ENCODE measurements around the gene DAZAP1.

DAZAP1 gene

DNA sequence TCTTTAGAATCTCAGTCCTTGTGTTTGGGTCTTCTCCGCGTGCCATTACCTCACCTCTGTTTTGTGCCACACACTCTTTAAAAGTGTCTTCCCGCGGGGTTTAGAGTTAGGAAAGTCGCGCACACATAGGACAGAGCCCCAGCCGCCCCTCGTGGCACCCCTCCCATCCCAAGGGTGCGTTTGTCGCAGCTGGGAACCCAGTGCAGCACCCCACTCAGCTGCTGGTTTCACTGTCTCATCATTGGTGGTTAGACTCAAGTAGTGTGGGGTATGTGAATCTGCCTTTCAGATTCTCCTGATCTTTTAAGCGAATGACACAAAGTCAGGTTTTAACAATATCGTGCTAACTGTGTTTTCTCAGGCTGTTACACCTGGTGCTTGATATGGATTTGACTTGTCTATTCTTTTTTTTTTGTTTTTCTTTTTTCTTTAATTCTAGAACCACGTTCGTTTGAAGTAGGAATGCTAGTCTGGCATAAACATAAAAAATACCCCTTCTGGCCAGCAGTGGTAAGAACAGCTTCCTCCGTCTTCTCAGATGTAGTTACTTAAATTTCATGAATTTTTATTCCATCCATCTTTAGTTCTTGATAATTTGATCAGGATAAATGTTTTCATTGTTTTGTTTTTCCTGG, 43.2 kb upstream of the DAZAP1 start:
- TF ChIP-seq ZFP30 (CRISPR knock-in tag; IDR thresholded peaks at IDR 0.05) = no peak
- no peak for ATAC-seq

DNA sequence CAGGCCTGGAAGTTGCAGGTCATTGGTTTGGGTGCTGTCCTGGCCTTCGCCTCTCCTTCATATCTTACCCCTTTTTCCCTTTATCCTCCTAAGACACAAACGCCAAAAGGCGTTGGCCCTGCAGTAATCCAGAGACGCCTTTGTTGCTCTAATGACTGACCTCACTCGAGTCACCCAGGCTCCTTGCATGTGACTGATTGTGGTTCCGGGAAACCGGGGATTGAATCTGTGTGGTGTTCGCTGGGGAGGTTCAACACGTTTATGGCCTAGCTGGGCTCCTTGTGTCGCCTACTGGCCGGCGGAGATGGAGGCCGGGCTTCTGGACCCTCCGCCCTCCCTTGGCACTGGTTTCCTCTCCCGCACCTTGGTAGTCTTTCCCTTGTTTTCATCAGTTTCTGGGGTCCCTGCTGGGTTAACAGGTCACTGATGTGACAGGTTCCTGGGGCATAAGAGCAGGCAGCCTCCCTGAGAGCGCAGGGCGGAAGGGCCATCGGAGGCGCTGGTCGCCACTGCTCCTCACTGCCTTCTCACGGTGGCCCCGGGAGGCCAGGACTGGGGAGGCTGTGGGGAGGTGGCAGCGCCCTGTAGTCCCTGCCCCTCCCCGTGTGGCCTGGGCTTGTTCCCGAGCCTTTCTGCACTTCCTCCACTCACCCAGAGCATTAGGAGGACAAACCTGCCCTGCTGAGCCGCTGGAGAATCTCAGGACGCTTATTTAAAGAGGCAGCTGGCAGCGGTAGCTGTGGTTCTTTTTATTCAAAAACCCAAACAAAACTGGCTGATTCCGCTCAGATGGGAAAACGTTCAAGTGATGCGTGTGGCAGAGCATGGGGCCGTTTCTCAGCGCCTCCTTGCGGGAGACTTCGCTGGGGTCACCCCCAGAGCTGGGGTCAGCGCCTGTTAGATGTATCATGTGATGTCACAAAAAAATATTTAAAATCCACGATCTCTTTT, 41.8 kb upstream of the DAZAP1 start:
- TF ChIP-seq RARB (CRISPR knock-in tag; IDR thresholded peaks at IDR 0.05) (no peak), GLIS3 (CRISPR knock-in tag; IDR thresholded peaks at IDR 0.05) (no peak), TOX (CRISPR knock-in tag; IDR thresholded peaks at IDR 0.05; ENCODE audit: borderline replicate concordance) (no peak), PATZ1 (CRISPR knock-in tag; IDR thresholded peaks at IDR 0.05; ENCODE audit: borderline replicate concordance) (no peak), ZNF565 (CRISPR knock-in tag; conservative IDR thresholded peaks at IDR 0.05; ENCODE audit: low read depth) (no peak)
- TF ChIP-seq, protein P1, sequence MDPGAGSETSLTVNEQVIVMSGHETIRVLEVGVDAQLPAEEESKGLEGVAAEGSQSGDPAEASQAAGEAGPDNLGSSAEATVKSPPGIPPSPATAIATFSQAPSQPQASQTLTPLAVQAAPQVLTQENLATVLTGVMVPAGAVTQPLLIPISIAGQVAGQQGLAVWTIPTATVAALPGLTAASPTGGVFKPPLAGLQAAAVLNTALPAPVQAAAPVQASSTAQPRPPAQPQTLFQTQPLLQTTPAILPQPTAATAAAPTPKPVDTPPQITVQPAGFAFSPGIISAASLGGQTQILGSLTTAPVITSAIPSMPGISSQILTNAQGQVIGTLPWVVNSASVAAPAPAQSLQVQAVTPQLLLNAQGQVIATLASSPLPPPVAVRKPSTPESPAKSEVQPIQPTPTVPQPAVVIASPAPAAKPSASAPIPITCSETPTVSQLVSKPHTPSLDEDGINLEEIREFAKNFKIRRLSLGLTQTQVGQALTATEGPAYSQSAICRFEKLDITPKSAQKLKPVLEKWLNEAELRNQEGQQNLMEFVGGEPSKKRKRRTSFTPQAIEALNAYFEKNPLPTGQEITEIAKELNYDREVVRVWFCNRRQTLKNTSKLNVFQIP (CRISPR knock-in tag; IDR thresholded peaks at IDR 0.05; ENCODE audit: borderline replicate concordance, low read depth) = no peak
- no peak for ATAC-seq

- TF ChIP-seq PATZ1 (CRISPR knock-in tag; IDR thresholded peaks at IDR 0.05; ENCODE audit: borderline replicate concordance) (no peak), TOX (CRISPR knock-in tag; IDR thresholded peaks at IDR 0.05; ENCODE audit: borderline replicate concordance) (no peak), ZNF565 (CRISPR knock-in tag; conservative IDR thresholded peaks at IDR 0.05; ENCODE audit: low read depth) (no peak), GLIS3 (CRISPR knock-in tag; IDR thresholded peaks at IDR 0.05) (no peak), RARB (CRISPR knock-in tag; IDR thresholded peaks at IDR 0.05) (no peak), ZNF8 (CRISPR knock-in tag; IDR thresholded peaks at IDR 0.05) (no peak)
- TF ChIP-seq, protein P2, sequence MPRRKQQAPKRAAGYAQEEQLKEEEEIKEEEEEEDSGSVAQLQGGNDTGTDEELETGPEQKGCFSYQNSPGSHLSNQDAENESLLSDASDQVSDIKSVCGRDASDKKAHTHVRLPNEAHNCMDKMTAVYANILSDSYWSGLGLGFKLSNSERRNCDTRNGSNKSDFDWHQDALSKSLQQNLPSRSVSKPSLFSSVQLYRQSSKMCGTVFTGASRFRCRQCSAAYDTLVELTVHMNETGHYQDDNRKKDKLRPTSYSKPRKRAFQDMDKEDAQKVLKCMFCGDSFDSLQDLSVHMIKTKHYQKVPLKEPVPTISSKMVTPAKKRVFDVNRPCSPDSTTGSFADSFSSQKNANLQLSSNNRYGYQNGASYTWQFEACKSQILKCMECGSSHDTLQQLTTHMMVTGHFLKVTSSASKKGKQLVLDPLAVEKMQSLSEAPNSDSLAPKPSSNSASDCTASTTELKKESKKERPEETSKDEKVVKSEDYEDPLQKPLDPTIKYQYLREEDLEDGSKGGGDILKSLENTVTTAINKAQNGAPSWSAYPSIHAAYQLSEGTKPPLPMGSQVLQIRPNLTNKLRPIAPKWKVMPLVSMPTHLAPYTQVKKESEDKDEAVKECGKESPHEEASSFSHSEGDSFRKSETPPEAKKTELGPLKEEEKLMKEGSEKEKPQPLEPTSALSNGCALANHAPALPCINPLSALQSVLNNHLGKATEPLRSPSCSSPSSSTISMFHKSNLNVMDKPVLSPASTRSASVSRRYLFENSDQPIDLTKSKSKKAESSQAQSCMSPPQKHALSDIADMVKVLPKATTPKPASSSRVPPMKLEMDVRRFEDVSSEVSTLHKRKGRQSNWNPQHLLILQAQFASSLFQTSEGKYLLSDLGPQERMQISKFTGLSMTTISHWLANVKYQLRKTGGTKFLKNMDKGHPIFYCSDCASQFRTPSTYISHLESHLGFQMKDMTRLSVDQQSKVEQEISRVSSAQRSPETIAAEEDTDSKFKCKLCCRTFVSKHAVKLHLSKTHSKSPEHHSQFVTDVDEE (CRISPR knock-in tag; IDR thresholded peaks at IDR 0.05) = no peak
- no peak for ATAC-seq
Observed at GRCh38 chr19:1366296-1366695, 41.1 kb upstream of the DAZAP1 start.

- no peak for ATAC-seq
- TF ChIP-seq BACH2 (CRISPR knock-in tag; IDR thresholded peaks at IDR 0.05; ENCODE audit: borderline replicate concordance) (no peak), ZFP30 (CRISPR knock-in tag; IDR thresholded peaks at IDR 0.05) (no peak), ZFP3 (CRISPR knock-in tag; IDR thresholded peaks at IDR 0.05) (no peak), TOX (CRISPR knock-in tag; IDR thresholded peaks at IDR 0.05; ENCODE audit: borderline replicate concordance) (no peak), CSRNP3 (CRISPR knock-in tag; IDR thresholded peaks at IDR 0.05) (no peak), PATZ1 (CRISPR knock-in tag; IDR thresholded peaks at IDR 0.05; ENCODE audit: borderline replicate concordance) (no peak), PPARA (CRISPR knock-in tag; IDR thresholded peaks at IDR 0.05; ENCODE audit: borderline replicate concordance) (no peak), SNAI2 (CRISPR knock-in tag; IDR thresholded peaks at IDR 0.05) (no peak), ARNTL (CRISPR knock-in tag; IDR thresholded peaks at IDR 0.05; ENCODE audit: borderline replicate concordance, low read depth) (no peak)
- TF ChIP-seq, protein P2 (CRISPR knock-in tag; IDR thresholded peaks at IDR 0.05) = no peak
Observed at GRCh38 chr19:1366899-1367870, 40.2 kb upstream of the DAZAP1 start.
